GM23248 (cell line): ENCODE results near the gene SDHAF1.

Experiments used
- EZH2 ChIP-seq: fragments of 200-600 bp; sonication (generic); IDR thresholded peaks from 2 replicates; pipeline ENCODE4 v1.6.1; 2018; ENCODE audit warnings: antibody characterized with exemption, mild to moderate bottlenecking; ENCODE audit not compliant: insufficient read depth, poor library complexity, severe bottlenecking
- EZH2phosphoT487 ChIP-seq: fragments of 200-600 bp; sonication (generic); IDR thresholded peaks from 2 replicates; pipeline ENCODE4 v1.6.1; 2018; ENCODE audit warnings: antibody characterized with exemption, moderate library complexity, mild to moderate bottlenecking, low read depth; ENCODE audit not compliant: insufficient read depth

DNA sequence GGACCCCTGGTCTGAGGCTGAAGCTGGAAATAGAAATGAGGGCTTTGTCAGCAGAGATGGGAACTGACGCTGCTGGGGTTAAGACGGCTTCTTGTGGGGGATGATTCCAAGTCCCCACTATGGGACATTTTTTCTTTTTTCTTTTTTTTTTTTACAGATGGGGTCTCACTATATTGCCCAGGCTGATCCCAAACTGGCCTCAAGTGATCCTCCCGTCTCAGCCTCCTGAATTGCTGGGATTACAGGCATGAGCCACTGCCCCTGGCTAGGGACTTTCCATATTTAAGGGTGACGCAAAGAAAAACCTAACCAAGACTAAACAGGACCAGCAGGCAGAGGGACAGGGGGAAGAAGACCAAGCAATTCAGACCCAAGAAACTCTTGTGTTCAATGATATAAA lies 48.8 kb upstream of the SDHAF1 start:
- TF ChIP-seq EZH2 = no peak
- TF ChIP-seq EZH2phosphoT487 = no peak
